Measurements from ENCODE around the gene GPR39. TPM values are rescaled to one million over a fixed set of nuclear protein-coding genes. Genes with fewer than 3 reads are reported as not detected.

GPR39 gene
- total RNA-seq, 1 experiment from 2014 or later: 0.50 TPM

DNA sequence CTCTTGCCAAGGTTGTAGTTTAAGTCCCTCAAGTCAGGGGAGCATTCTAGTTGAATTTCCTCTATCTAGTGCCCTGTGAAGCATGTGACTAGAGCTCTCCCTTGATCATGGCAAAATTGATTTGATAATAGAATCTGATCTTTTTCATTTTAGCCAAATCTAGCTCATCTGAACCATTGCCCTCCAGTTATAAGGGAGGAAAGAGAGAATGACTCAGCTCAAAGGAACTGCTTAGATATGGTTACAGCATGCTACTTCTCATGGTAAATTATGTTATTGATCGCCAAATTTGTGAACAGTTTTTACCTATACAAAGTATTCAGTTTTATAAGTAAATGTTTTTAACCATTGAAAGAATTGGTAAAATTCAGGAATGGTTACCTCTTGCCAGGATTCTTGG lies 100.8 kb downstream of the GPR39 start:
- WGBS (ENCODE audit: extremely low coverage, insufficient read length, low lambda C conversion rate): no CpG with 5 or more reads among the region's 1 CpG

More for the DNA sequence above, 100.8 kb downstream of the GPR39 start:
- H3K23me2 ChIP-seq (ENCODE audit: insufficient read length, low read depth, low read length, poor library complexity, severe bottlenecking): no peaks in the 10 kb centered on the region
- Mint-ChIP-seq H3K27me3 (ENCODE audit: low read depth) (no peaks in the 10 kb centered on the region; the same call in 1 of the 2 replicates), H3K4me1 (peaks cover 0 to 5% of the 10 kb centered on the region in 2 experiments; a peak in 1 of 4 replicates), H3K27ac (no peak overlapping the region), H3K9me3 (no peaks in the 10 kb centered on the region), H3K4me3 (no peak overlapping the region), H3K36me3 (ENCODE audit: insufficient read depth in 1 of 3, low read depth in 3 of 3) (no peaks in the 10 kb centered on the region)
- no peaks in the 10 kb centered on the region for H4K20me1 ChIP-seq (ENCODE audit: control insufficient read depth, insufficient read depth, insufficient read length)
- H2BK5ac ChIP-seq (ENCODE audit: insufficient read length, low read length): no peak overlapping the region
- H3K9ac ChIP-seq (ENCODE audit: extremely low read depth, insufficient read length, low read length): no peak overlapping the region
- H4K5ac ChIP-seq (ENCODE audit: insufficient read length, low read depth, low read length): no peak overlapping the region
- H3K23ac ChIP-seq (ENCODE audit: insufficient read length, low read depth, low read length): no peak overlapping the region
- H2BK12ac ChIP-seq (ENCODE audit: insufficient read length, low read depth, low read length): no peak overlapping the region
- H3K9me3 ChIP-seq (ENCODE audit: control insufficient read depth, low read depth, low read length): no peaks in the 10 kb centered on the region
- H3K27ac ChIP-seq (ENCODE audit: insufficient read length, low read depth, low read length): no peak overlapping the region
- no peak overlapping the region for H3T11ph ChIP-seq (ENCODE audit: low read length)
- H3K14ac ChIP-seq (ENCODE audit: insufficient read depth, low read length): no peak overlapping the region
- H3K56ac ChIP-seq (ENCODE audit: insufficient read length, low read depth, low read length): no peak overlapping the region
- H3K79me2 ChIP-seq (ENCODE audit: insufficient read depth, low read length): no peaks in the 10 kb centered on the region
- no peaks in the 10 kb centered on the region for H3K27me3 ChIP-seq (ENCODE audit: insufficient read depth, low read length)
- no peaks in the 10 kb centered on the region for H3K4me1 ChIP-seq (ENCODE audit: insufficient read depth, low read length)
- H3K4me2 ChIP-seq (ENCODE audit: insufficient read depth, insufficient read length, low read length): no peak overlapping the region
- no peak overlapping the region for H4K8ac ChIP-seq (replicated peaks; ENCODE audit: insufficient read length, low read depth, low read length)
- TF ChIP-seq, protein P1, sequence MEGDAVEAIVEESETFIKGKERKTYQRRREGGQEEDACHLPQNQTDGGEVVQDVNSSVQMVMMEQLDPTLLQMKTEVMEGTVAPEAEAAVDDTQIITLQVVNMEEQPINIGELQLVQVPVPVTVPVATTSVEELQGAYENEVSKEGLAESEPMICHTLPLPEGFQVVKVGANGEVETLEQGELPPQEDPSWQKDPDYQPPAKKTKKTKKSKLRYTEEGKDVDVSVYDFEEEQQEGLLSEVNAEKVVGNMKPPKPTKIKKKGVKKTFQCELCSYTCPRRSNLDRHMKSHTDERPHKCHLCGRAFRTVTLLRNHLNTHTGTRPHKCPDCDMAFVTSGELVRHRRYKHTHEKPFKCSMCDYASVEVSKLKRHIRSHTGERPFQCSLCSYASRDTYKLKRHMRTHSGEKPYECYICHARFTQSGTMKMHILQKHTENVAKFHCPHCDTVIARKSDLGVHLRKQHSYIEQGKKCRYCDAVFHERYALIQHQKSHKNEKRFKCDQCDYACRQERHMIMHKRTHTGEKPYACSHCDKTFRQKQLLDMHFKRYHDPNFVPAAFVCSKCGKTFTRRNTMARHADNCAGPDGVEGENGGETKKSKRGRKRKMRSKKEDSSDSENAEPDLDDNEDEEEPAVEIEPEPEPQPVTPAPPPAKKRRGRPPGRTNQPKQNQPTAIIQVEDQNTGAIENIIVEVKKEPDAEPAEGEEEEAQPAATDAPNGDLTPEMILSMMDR (conservative IDR thresholded peaks at IDR 0.05): no peak
- H4K91ac ChIP-seq (ENCODE audit: insufficient read length, low read depth, low read length): no peak overlapping the region
- H2BK15ac ChIP-seq (ENCODE audit: low read depth, low read length): no peak overlapping the region
- no peak overlapping the region for H2BK20ac ChIP-seq (ENCODE audit: low read depth, low read length, poor library complexity, severe bottlenecking)
- DNase-seq: no peak
- no peak overlapping the region for H3K4ac ChIP-seq (ENCODE audit: low read depth, low read length)
- no peak overlapping the region for H3K18ac ChIP-seq (ENCODE audit: insufficient read length, low read depth, low read length)
- no peak overlapping the region for H2AFZ ChIP-seq (ENCODE audit: low read length)
- H2AK5ac ChIP-seq (ENCODE audit: insufficient read length, low read length): no peak overlapping the region
- no peaks in the 10 kb centered on the region for H3K79me1 ChIP-seq (ENCODE audit: insufficient read depth, low read depth, low read length, poor library complexity, severe bottlenecking)
- H2BK120ac ChIP-seq (ENCODE audit: low read depth, low read length, poor library complexity, severe bottlenecking): no peak overlapping the region

Data from H9 (cell line).